HepG2 (cell line): ENCODE data around the gene CEP120.

Experiments used
- PHF8 ChIP-seq: sonication (generic); formaldehyde crosslinking; IDR thresholded peaks from 2 replicates; pipeline ENCODE4 v1.5.0; 2020; ENCODE audit warnings: missing genetic modification reagents
- PLSCR1 ChIP-seq: sonication (generic); formaldehyde crosslinking; IDR thresholded peaks from 2 replicates; pipeline ENCODE4 v1.5.0; 2020; ENCODE audit warnings: missing genetic modification reagents, mild to moderate bottlenecking, borderline replicate concordance
- POLR2A ChIP-seq, 2 experiments: IDR thresholded peaks; 2 replicates each; pipeline ENCODE4 v1.6.1; 2011; ENCODE audit warnings: low read depth in 2 of 2, low read length in 2 of 2, mild to moderate bottlenecking in 1 of 2, moderate library complexity in 1 of 2; ENCODE audit not compliant: insufficient read depth in 1 of 2
- SP1 ChIP-seq, 2 experiments: fragments of 450-650 bp in 1 of 2; sonication (generic) in 1 of 2; formaldehyde crosslinking in 1 of 2; IDR thresholded peaks; 2 replicates each; pipeline versions ENCODE4 v1.4.0 to v1.6.1; 2016 to 2020; ENCODE audit warnings: missing genetic modification reagents in 1 of 2
- TCF7 ChIP-seq: sonication (generic); IDR thresholded peaks from 2 replicates; pipeline ENCODE4 v1.6.1; 2016; ENCODE audit warnings: antibody characterized with exemption, low read depth
- ZBTB1 ChIP-seq: sonication (generic); formaldehyde crosslinking; IDR thresholded peaks from 2 replicates; pipeline ENCODE4 v1.4.0; 2020; ENCODE audit warnings: missing genetic modification reagents, borderline replicate concordance
- ZFP36 ChIP-seq: fragments of 150-350 bp; IDR thresholded peaks from 2 replicates; pipeline ENCODE4 v1.6.1; 2018; ENCODE audit warnings: borderline replicate concordance, low read length, low read depth; ENCODE audit not compliant: partially characterized antibody

GRCh38 chr5:123456242-123456641 lies 33.0 kb upstream of the CEP120 start:
- no peak for TF ChIP-seq SP1 (IDR thresholded peaks at IDR 0.05)
- no peak for TF ChIP-seq SP1 (CRISPR knock-in tag; IDR thresholded peaks at IDR 0.05)
- TF ChIP-seq ZFP36 = no peak
- TF ChIP-seq ZBTB1 (CRISPR knock-in tag) = no peak
- TF ChIP-seq POLR2A (IDR thresholded peaks at IDR 0.05; ENCODE audit: insufficient read depth in 1 of 2, low read depth in 2 of 2, low read length in 2 of 2) = no peak
- TF ChIP-seq TCF7 = no peak
- no peak for TF ChIP-seq PLSCR1 (CRISPR knock-in tag)
- TF ChIP-seq PHF8 (CRISPR knock-in tag) = no peak
